Left lung (tissue), 10 donors: ENCODE results near the gene SYK. TPM values are rescaled to one million over a fixed set of nuclear protein-coding genes. Genes with fewer than 3 reads are reported as not detected.

Experiments
- ATAC-seq: fragments of 200-7000 bp; cut with Tn5 transposase; one replicate; pipeline ENCODE4 v1.9.1; 2020; ENCODE audit warnings: moderate library complexity
- DNase-seq, 4 donors: peaks; one replicate each; pipeline ENCODE4 v3.0.0-alpha.2; 2013 to 2020
- H3K27ac ChIP-seq, 2 donors: fragments of 200-600 bp; sonication (generic) in 1 of 2; one replicate each; pipeline versions ENCODE4 v1.5.0 to v1.8.0; 2020 to 2021
- H3K27me3 ChIP-seq, 2 donors: fragments of 200-600 bp; sonication (generic) in 1 of 2; one replicate each; pipeline versions ENCODE4 v1.5.0 to v1.8.0; 2020 to 2021
- H3K36me3 ChIP-seq, 2 donors: fragments of 200-600 bp; sonication (generic) in 1 of 2; one replicate each; pipeline versions ENCODE4 v1.5.0 to v1.8.0; 2020 to 2021
- H3K4me1 ChIP-seq, 2 donors: fragments of 200-600 bp; one replicate each; pipeline ENCODE4 v1.8.0; 2021
- H3K4me3 ChIP-seq, 2 donors: fragments of 200-600 bp; sonication (generic) in 1 of 2; one replicate each; pipeline versions ENCODE4 v1.5.0 to v1.8.0; 2020 to 2021; ENCODE audit warnings: mild to moderate bottlenecking in 1 of 2
- H3K9me3 ChIP-seq, 2 donors: fragments of 200-600 bp; sonication (generic) in 1 of 2; one replicate each; pipeline versions ENCODE4 v1.5.0 to v1.8.0; 2020 to 2021
- intact Hi-C, 2 donors: fragments of 100-400 bp; cut with DNase I; formaldehyde crosslinking; loops; one replicate each; pipeline versions ENCODE4 v1.11.2 to v1.14.2; 2022
- polyA plus RNA-seq, 6 donors: library from polyadenylated mRNA; unstranded; fragments of 120-200 nt; gene quantifications; one replicate each; pipeline ENCODE4 v1.2.1, GENCODE V29; 2013; ENCODE audit not compliant: insufficient read length in 6 of 6
- total RNA-seq, 2 donors: library from RNA; stranded (reverse); fragmentation: NEBNext Ultra II Directional; extraction: Animal tissue kit (Norgen Biotek cat#: 25700); gene quantifications; one replicate each; pipeline ENCODE4 v1.2.1, GENCODE V29; 2021
- TF ChIP-seq, protein P1 (sequence below), 2 donors: fragments of 200-600 bp; sonication (generic) in 1 of 2; IDR thresholded peaks; one replicate each; pipeline versions ENCODE4 v1.5.0 to v1.8.0; 2021; ENCODE audit warnings: antibody characterized with exemption in 2 of 2
- donor health status: DM: no; HTN: yes; CAD: no.
- donor health status: DM: no; HTN: no; CAD: no.

Gene SYK
- total and polyA plus RNA-seq, 8 donors: 16.0 to 91.8 (median 19.6) TPM

DNA sequence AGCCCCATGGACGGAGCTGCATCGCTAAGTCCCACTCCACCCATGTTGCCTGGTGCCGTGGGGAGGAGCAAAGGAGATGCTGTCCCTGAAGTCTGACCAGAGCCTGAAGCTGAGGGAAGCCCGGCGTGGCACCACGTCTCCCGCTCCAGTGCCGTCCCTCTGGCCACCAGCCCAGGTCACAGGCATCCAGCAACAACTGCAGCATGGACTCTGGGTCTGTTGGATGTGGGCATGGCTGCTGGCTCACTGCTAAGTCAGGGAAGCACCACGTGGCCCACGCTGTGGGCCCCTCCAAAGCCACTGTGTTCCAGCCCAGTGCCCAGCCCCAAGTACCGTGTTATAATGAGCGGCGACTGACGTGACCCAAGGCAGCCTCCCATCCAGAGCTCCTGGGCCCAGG, 112.6 kb downstream of the SYK start:
- H3K4me1 ChIP-seq: no peaks in the 10 kb centered on the region
- DNase-seq (peak in 1 of 4 donors; percentile 64), ATAC-seq (no peak)
- H3K9me3 ChIP-seq: no peaks in the 10 kb centered on the region
- H3K27me3 ChIP-seq: peaks cover 0 to 7% of the 10 kb centered on the region in 2 donors
- no peak overlapping the region for H3K4me3 ChIP-seq
- H3K27ac ChIP-seq: no peak overlapping the region
- TF ChIP-seq, protein P1, sequence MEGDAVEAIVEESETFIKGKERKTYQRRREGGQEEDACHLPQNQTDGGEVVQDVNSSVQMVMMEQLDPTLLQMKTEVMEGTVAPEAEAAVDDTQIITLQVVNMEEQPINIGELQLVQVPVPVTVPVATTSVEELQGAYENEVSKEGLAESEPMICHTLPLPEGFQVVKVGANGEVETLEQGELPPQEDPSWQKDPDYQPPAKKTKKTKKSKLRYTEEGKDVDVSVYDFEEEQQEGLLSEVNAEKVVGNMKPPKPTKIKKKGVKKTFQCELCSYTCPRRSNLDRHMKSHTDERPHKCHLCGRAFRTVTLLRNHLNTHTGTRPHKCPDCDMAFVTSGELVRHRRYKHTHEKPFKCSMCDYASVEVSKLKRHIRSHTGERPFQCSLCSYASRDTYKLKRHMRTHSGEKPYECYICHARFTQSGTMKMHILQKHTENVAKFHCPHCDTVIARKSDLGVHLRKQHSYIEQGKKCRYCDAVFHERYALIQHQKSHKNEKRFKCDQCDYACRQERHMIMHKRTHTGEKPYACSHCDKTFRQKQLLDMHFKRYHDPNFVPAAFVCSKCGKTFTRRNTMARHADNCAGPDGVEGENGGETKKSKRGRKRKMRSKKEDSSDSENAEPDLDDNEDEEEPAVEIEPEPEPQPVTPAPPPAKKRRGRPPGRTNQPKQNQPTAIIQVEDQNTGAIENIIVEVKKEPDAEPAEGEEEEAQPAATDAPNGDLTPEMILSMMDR (IDR thresholded peaks at IDR 0.05): no peak
- intact Hi-C loops: loop anchor here in 1 of 2 donors (10.0 kb wide), 1 partner anchor 521 kb away; no protein-coding TSS in a partner anchor
- no peaks in the 10 kb centered on the region for H3K36me3 ChIP-seq

DNA sequence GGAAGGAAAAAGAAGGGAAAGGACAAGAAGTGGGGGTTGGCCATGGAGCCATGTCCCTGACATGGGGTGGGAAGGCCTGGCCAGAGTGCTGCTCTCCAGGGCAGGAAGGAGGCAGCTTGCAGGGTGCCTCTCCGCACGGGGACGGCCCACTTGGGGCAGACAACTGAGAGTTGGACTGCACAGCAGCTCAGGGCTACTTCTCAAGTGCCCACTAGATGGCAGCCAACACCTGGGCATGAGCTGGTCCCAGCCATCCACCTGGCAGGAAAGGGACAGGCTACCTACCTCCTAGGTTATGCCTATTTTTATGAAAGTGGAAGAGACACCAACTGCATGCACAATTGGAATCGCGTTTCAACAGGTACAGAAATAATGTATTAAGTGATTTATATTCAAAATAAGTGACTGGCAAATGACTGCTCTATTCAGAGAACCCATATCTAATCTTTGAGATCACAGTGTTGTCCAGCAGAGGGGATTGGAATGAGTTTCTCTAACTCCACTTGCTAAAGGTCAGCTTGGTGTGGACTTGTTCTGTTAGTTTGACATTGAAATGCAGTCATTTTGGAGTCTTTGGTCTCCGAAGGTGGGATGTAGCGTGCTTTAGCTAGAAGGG, 113.4 kb downstream of the SYK start:
- no peak overlapping the region for H3K4me3 ChIP-seq
- ATAC-seq (peak; percentile 98), DNase-seq (peak; percentile 60 to 91 (median 82))
- no peaks in the 10 kb centered on the region for H3K9me3 ChIP-seq
- TF ChIP-seq, protein P1 (IDR thresholded peaks at IDR 0.05): peak; percentile 86 to 95
- H3K27ac ChIP-seq: no peak overlapping the region
- intact Hi-C loops: loop anchor here in 1 of 2 donors (10.0 kb wide), 1 partner anchor 520 kb away; no protein-coding TSS in a partner anchor
- H3K4me1 ChIP-seq: no peaks in the 10 kb centered on the region
- H3K27me3 ChIP-seq: peaks cover 0 to 7% of the 10 kb centered on the region in 2 donors
- H3K36me3 ChIP-seq: no peaks in the 10 kb centered on the region

DNA sequence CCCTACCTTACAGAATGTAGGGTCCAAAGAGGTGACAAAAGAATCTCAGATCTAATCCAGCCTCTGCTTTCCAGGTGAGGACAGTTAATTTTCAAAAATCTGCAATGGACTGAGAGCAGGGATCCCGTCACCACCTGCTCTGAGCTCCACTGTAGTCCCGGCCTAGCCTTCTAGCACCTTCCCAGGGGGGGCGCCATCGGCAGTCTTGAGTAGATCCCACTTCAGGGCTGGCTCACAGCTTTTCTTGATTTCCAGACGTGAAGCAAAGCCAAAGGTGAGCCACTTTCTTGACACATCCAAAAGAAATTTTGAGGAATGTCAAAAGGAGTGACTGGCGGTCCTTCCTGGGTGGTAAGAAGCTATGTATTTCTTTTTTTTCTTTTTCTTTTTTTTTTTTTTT, 114.1 kb downstream of the SYK start:
- Histone ChIP-seq H3K27me3 (peaks cover 0 to 7% of the 10 kb centered on the region in 2 donors), H3K36me3 (no peaks in the 10 kb centered on the region), H3K27ac (no peak overlapping the region), H3K4me1 (no peaks in the 10 kb centered on the region), H3K9me3 (no peaks in the 10 kb centered on the region), H3K4me3 (no peak overlapping the region)
- ATAC-seq (peak; percentile 59), DNase-seq (no peak)
- TF ChIP-seq, protein P1 (IDR thresholded peaks at IDR 0.05): no peak
- intact Hi-C loops: loop anchor here in 1 of 2 donors (10.0 kb wide), 1 partner anchor 519 kb away; no protein-coding TSS in a partner anchor

DNA sequence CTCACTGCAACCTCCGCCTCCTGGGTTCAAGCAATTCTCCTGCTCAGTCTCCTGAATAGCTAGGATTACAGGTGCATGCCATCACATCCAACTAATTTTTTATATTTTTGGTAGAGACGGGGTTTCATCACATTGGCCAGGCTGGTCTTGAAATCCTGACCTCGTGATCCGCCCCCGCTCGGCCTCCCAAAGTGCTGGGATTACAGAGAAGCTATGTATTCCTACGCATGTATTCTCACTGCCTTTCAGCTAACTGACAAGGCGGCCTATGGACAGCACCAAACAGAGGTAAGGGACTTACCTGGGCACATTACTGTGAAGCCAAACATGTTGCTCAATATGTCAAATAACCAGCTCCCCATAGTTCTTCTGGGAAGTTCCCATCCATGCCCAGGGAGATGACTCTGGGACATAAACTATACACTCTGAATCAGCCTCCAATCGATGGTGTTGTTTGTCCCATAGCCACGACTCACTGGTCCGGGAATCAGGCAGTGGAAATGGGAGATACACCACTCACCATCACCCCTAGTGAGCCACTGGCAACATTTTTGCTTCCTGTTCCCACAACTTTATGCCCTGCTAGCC, 114.6 kb downstream of the SYK start:
- TF ChIP-seq, protein P1 (IDR thresholded peaks at IDR 0.05): no peak

DNA sequence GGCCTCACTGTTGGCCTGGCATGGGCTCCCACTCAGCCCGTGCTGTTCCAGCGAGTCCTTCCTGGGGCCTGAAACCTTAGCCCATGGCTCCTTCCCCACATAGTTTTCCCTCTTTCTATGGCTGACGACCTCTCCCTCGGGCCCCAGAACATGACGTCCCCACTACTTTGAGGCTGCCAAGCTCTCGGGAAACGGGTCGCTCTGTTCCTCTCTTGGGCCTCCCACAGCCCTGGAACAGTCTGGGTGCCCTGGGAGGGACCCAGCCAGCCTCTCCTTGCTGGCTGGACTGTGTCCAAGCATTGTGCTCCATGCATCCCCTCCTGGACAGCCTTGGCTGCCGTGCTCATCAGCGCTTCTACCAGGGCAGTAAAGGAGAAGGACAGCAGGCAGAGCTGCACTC, 118.3 kb downstream of the SYK start:
- DNase-seq (no peak), ATAC-seq (no peak)
- Histone ChIP-seq H3K27ac (no peak overlapping the region), H3K36me3 (no peaks in the 10 kb centered on the region), H3K9me3 (no peaks in the 10 kb centered on the region), H3K4me1 (no peaks in the 10 kb centered on the region), H3K27me3 (peaks cover 0 to 12% of the 10 kb centered on the region in 2 donors), H3K4me3 (no peak overlapping the region)
- TF ChIP-seq, protein P1 (IDR thresholded peaks at IDR 0.05): no peak
- intact Hi-C loops: loop anchor here in 1 of 2 donors (10.0 kb wide), 1 partner anchor 515 kb away; no protein-coding TSS in a partner anchor

More for the DNA sequence above, 114.6 kb downstream of the SYK start:
- DNase-seq: no peak
- intact Hi-C loops: loop anchor here in 1 of 2 donors (10.0 kb wide), 1 partner anchor 519 kb away; no protein-coding TSS in a partner anchor
- Histone ChIP-seq H3K27ac (no peak overlapping the region), H3K4me1 (no peaks in the 10 kb centered on the region), H3K4me3 (no peak overlapping the region), H3K27me3 (peaks cover 0 to 9% of the 10 kb centered on the region in 2 donors), H3K36me3 (no peaks in the 10 kb centered on the region), H3K9me3 (no peaks in the 10 kb centered on the region)
- no peak for ATAC-seq
